ENCODE measurements around the gene RNF222. TPM values are rescaled to one million over a fixed set of nuclear protein-coding genes. Genes with fewer than 3 reads are reported as not detected.
"Not testable (repeated sequence)": the region's sequence is repeated elsewhere in the genome, so short reads cannot be mapped to it uniquely, and the experiment has no call there.

RNF222 gene
- total RNA-seq, 2 experiments from 2014 or later = not detected

DNA sequence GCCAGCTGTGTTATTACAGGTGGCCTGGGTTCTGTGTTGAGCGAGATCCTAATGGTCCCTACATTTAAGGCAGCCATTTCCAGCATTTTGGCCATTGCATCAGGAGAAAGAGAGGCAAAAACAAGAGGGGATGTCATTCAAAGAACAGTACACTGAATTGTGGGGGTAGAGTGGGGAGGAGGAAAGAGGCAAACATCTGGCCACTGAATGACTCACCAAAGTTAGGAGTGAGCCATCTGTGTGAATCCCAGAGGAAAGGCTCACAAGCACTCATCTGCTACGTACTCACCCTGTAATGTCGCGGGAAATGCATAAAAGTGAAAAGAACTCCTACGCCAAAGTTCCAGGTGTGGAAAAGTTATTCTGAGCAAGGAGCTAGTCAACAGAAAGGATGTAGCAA is 37.9 kb downstream of the RNF222 start:
- Mint-ChIP-seq H3K36me3 (no peaks in the 10 kb centered on the region), H3K9me3 (no peaks in the 10 kb centered on the region), H3K27me3 (no peaks in the 10 kb centered on the region), H3K4me1 (ENCODE audit: low read depth) (peaks cover 5% of the 10 kb centered on the region), H3K4me3 (no peak overlapping the region), H3K27ac (no peak overlapping the region)
- CTCF ChIA-PET = no interaction called here
- intact Hi-C loops (cut with micrococcal nuclease) = no loop called here
- DNase-seq = no peak
- POLR2A ChIA-PET = no interaction called here

DNA sequence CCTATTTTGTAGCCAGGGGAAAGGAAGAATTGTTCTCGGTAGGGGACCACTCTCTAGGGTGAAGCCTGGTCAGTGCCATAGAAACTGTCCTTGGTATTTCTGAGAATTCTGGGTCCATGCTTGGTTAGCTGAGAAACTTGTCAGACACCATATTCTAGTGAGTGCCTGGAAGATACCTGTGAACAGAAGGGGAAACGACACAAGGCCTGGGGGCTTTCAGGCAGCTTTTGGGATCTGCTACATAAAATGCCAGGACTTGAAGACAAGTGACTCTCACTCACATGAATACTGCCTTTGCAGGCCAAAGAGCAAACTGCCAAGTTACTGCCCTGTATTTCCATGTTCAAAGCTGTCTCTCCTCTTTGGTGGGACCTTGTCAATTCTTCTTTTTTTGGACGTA is 39.7 kb downstream of the RNF222 start:
- POLR2A ChIA-PET = no interaction called here
- intact Hi-C loops (cut with micrococcal nuclease) = no loop called here
- Mint-ChIP-seq H3K27me3 (no peaks in the 10 kb centered on the region), H3K4me1 (ENCODE audit: low read depth) (peaks cover 5% of the 10 kb centered on the region), H3K36me3 (no peaks in the 10 kb centered on the region), H3K9me3 (no peaks in the 10 kb centered on the region), H3K27ac (no peak overlapping the region), H3K4me3 (no peak overlapping the region)
- CTCF ChIA-PET = no interaction called here
- no peak for DNase-seq

DNA sequence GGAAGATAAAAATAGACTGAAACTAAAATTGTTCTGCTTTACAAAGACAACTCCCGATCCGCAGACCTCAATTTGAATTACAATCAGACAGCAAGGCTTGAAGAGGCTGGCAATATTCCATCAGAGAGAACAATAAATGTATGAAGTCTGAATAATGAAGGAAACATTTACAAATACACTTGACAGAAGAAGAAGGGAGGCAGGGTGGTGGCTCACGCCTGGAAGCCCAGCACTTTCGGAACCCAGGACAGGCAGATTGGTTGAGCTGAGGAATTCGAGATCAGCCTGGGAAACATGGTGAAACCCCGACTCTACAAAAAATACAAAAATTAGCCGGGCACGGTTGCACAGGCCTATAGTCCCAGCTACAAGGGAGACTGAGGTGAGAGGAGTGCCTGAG is 43.4 kb downstream of the RNF222 start:
- Mint-ChIP-seq H3K27me3 (peaks cover 3% of the 10 kb centered on the region), H3K4me3 (no peak overlapping the region), H3K36me3 (no peaks in the 10 kb centered on the region), H3K9me3 (no peaks in the 10 kb centered on the region), H3K4me1 (ENCODE audit: low read depth) (no peaks in the 10 kb centered on the region), H3K27ac (no peak overlapping the region)
- ChIA-PET POLR2A (no interaction called here), CTCF (interaction anchor here (0.7 kb wide), 1 partner anchor 57 kb away, joined by 3 read pairs; no protein-coding TSS in a partner anchor)
- no peak for DNase-seq
- intact Hi-C loops (cut with micrococcal nuclease) = no loop called here

DNA sequence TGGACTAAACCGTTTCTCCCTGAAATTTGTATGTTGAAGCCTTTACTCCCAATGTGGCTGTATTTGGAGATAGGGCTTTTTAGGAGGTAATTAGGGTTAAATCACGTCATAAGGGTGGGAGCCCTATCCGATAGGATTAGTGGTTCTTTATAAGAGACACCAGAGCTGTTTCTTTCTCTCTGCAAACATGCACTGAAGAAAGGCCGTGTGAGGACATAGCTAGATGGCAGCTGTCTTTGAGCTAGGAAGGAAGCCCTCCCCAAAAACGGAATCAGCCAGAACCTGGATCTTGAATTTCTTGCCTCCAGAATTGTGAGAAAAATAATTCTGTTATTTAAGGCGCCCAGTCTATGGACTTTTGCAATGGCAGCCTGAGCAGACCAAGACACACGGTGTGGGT is 43.9 kb downstream of the RNF222 start:
- intact Hi-C loops (cut with micrococcal nuclease) = no loop called here
- POLR2A ChIA-PET = no interaction called here
- CTCF ChIA-PET = interaction anchor here (0.7 kb wide), 1 partner anchor 57 kb away, joined by 3 read pairs; no protein-coding TSS in a partner anchor
- H3K36me3 Mint-ChIP-seq = no peaks in the 10 kb centered on the region
- no peak overlapping the region for H3K27ac Mint-ChIP-seq
- DNase-seq = no peak
- no peak overlapping the region for H3K4me3 Mint-ChIP-seq
- no peaks in the 10 kb centered on the region for H3K4me1 Mint-ChIP-seq (ENCODE audit: low read depth)
- H3K9me3 Mint-ChIP-seq = no peaks in the 10 kb centered on the region
- H3K27me3 Mint-ChIP-seq = peaks cover 3% of the 10 kb centered on the region

DNA sequence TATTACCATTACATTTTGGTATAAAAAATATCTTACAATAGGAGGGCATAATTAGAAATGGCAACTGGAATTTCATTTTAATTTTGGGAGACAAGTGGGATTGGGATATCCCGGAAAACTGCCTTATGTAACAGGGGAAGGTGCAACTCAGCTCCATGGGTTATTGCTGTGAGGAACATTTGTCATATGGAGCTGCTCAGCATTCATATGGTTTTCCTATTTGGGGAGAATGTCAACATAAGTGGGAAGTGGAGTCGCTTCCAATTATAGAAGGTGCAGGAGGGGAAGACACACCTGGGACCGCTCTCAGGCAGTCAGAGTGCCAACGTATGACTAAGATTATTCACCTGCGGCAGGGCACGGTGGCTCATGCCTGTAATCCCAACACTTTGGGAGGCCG is 47.3 kb downstream of the RNF222 start:
- Mint-ChIP-seq H3K27me3 (peaks cover 20% of the 10 kb centered on the region), H3K27ac (no peak overlapping the region), H3K36me3 (no peaks in the 10 kb centered on the region), H3K4me1 (ENCODE audit: low read depth) (no peaks in the 10 kb centered on the region), H3K9me3 (no peaks in the 10 kb centered on the region), H3K4me3 (no peak overlapping the region)
- intact Hi-C loops (cut with micrococcal nuclease) = no loop called here
- no peak for DNase-seq
- POLR2A ChIA-PET = no interaction called here
- CTCF ChIA-PET = no interaction called here

DNA sequence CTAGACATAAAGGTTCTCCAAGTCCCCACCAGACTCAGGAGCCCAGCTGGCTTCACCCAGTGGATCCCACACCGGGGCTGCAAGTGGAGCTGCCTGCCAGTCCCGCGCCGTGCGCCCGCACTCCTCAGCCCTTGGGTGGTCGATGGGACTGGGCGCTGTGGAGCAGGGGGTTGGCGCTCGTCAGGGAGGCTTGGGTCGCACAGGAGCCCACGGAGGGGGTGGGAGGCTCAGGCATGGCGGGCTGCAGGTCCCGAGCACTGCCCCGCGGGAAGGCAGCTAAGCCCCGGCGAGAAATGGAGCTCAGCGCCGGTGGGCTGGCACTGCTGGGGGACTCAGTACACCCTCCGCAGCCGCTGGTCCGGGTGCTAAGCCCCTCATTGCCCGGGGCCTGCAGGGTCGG is 50.6 kb downstream of the RNF222 start:
- intact Hi-C loops (cut with micrococcal nuclease); H3K4me1 Mint-ChIP-seq (ENCODE audit: low read depth); POLR2A ChIA-PET; H3K36me3 Mint-ChIP-seq; H3K9me3 Mint-ChIP-seq; H3K4me3 Mint-ChIP-seq; H3K27ac Mint-ChIP-seq; DNase-seq: not testable (repeated sequence)
- CTCF ChIA-PET = interaction anchor here (0.7 kb wide), 1 partner anchor 274 kb away, joined by 3 read pairs; no protein-coding TSS in a partner anchor
- H3K27me3 Mint-ChIP-seq = peaks cover 20% of the 10 kb centered on the region

DNA sequence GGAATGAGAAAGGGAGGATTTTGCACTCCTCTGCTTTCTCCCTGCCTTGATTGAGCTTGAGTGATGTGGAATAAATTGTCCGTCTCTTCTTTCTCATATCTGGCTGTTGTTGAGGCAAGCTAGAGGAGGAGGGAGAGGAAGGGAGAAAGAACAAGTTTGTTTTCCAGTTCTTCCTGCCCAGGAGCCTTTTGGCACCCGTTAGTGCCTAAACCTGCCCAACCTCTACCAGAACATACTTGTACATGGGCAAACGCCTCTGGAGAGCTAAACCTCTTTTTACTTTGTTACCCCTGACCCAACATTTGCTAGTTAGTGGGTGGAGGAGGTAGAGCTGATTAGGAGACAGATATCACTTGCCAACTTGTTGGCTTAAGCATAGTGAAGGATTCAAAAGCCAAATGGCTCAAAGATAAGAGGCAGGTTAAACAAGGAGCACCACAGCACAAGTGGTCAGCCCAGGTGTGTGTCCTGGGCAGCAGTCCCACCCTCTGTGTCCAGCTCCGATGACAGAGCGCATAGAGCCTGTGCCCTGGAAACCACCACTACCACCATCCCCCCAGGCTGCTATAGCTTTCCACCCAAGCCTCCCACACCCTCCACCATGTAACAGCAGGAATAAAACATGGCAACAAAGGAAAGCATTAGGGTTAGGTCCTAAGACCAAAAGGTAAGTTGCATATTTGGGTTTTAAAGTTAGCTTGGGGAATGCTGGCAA is 51.5 kb downstream of the RNF222 start:
- Mint-ChIP-seq H3K27ac (no peak overlapping the region), H3K27me3 (peaks cover 20% of the 10 kb centered on the region), H3K4me1 (ENCODE audit: low read depth) (no peaks in the 10 kb centered on the region), H3K9me3 (no peaks in the 10 kb centered on the region), H3K36me3 (no peaks in the 10 kb centered on the region), H3K4me3 (no peak overlapping the region)
- POLR2A ChIA-PET = no interaction called here
- DNase-seq = no peak
- CTCF ChIA-PET = interaction anchor here (0.6 to 0.9 kb wide), 2 partner anchors 64 to 368 kb away, joined by 3 to 4 read pairs; no protein-coding TSS in a partner anchor
- intact Hi-C loops (cut with micrococcal nuclease) = no loop called here

DNA sequence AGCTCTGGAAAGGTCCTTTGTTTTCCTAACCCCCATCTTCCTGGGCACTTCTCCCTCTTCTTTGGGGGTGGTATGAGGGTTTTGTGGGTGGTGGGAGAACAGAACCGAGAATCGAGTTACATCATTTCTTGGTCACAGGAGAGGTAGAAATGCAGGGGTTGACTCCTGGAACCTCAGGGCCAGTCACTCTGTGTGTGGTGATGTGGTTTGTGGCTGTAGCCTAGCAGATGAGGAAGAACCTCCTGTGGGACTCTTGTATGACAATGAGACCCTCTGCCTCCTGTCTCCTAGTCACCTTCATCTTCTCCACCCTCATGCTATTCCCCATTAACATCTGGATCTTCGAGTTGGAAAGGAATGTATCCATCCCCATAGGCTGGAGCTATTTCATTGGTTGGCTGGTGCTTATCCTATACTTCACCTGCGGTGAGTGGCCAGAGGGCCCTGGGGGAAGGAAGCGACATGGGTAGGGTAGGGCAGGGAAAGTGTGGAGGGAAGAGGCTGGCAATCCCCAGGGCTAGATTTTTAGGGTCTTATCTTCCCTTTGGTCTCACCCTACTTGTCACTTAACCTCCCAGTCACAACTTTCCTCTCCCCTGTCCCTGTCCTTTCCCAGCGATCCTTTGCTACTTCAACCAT is 52.5 kb downstream of the RNF222 start:
- DNase-seq = peak; percentile 16
- H3K36me3 Mint-ChIP-seq = no peaks in the 10 kb centered on the region

DNA sequence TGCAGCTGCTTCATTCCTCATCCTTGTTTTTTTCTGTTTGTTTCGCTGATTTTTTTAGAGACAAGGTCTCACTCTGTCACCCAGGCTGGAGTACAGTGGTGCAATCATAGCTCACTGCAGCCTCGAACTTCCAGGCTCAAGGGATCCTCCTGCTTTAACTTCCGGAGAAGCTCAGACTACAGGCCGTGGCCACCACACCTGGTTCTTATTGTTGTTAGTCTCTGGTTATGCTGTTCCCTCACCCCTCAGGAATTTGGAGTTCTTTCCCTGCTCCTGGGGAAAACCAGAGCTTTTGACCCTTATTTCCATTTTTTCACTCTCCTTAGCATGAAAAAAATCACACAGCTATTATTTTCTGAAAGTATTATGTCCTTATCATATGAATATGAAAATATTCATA is 56.2 kb downstream of the RNF222 start:
- POLR2A ChIA-PET = no interaction called here
- intact Hi-C loops (cut with micrococcal nuclease) = no loop called here
- CTCF ChIA-PET = interaction anchor here (1.1 to 1.8 kb wide), 2 partner anchors 40 to 247 kb away, joined by 4 to 8 read pairs; no protein-coding TSS in a partner anchor
- DNase-seq = no peak
- Mint-ChIP-seq H3K27ac (no peak overlapping the region), H3K4me3 (no peak overlapping the region), H3K4me1 (ENCODE audit: low read depth) (peaks cover 10% of the 10 kb centered on the region), H3K9me3 (no peaks in the 10 kb centered on the region), H3K27me3 (peaks cover 6% of the 10 kb centered on the region), H3K36me3 (no peaks in the 10 kb centered on the region)

More for the DNA sequence above, 52.5 kb downstream of the RNF222 start:
- H3K4me1 Mint-ChIP-seq (ENCODE audit: low read depth) = no peaks in the 10 kb centered on the region
- H3K4me3 Mint-ChIP-seq = no peak overlapping the region
- ChIA-PET POLR2A (interaction anchor here (0.6 kb wide), 1 partner anchor 99 kb away, joined by 3 read pairs; no protein-coding TSS in a partner anchor), CTCF (interaction anchor here (0.6 kb wide), 1 partner anchor 369 kb away, joined by 4 read pairs; no protein-coding TSS in a partner anchor)
- H3K27me3 Mint-ChIP-seq = peaks cover 20% of the 10 kb centered on the region
- no peaks in the 10 kb centered on the region for H3K9me3 Mint-ChIP-seq
- intact Hi-C loops (cut with micrococcal nuclease) = no loop called here
- no peak overlapping the region for H3K27ac Mint-ChIP-seq

Other genes with a start within 250 kb of the RNF222 start
- gene PER1, start 245.4 kb downstream of the RNF222 start, total RNA-seq = 10 to 100 TPM; 48.9 to 56.3 TPM
- gene VAMP2, start 234.9 kb downstream of the RNF222 start, total RNA-seq = 10 to 100 TPM; 30.1 to 30.4 TPM
- gene TMEM107, start 221.4 kb downstream of the RNF222 start, total RNA-seq = 10 to 100 TPM; 32.6 to 35.3 TPM
- gene BORCS6, start 207.6 kb downstream of the RNF222 start, total RNA-seq = 1 to 10 TPM; 7.9 to 8.3 TPM
- gene AURKB, start 187.3 kb downstream of the RNF222 start, total RNA-seq = 100 to 1,000 TPM; 184 TPM
- gene CTC1, start 149.8 kb downstream of the RNF222 start, total RNA-seq = 10 to 100 TPM; 64.7 to 79.2 TPM
- 100 to 1,000 TPM; 102 to 105 TPM for gene PFAS, start 148.5 kb downstream of the RNF222 start, total RNA-seq
- gene RANGRF, start 109.2 kb downstream of the RNF222 start, total RNA-seq = 10 to 100 TPM; 41.7 to 45.5 TPM
- gene SLC25A35, start 102.4 kb downstream of the RNF222 start, total RNA-seq = 1 to 10 TPM; 3.4 to 3.9 TPM
- not detected for gene ARHGEF15, start 87.6 kb downstream of the RNF222 start, total RNA-seq
- gene ODF4, start 58.0 kb downstream of the RNF222 start, total RNA-seq = not detected
- 1,000 to 10,000 TPM; 2,959 to 2,997 TPM for gene RPL26, start 14.6 kb downstream of the RNF222 start, total RNA-seq
- gene NDEL1, start 38.1 kb upstream of the RNF222 start, total RNA-seq = 10 to 100 TPM; 58.0 to 62.8 TPM
- 10 to 100 TPM; 15.6 to 20.6 TPM for gene MYH10, start 232.9 kb upstream of the RNF222 start, total RNA-seq

All from activated CD4-positive, alpha-beta memory T cell treated with anti-CD3 and anti-CD28 coated beads for 36 hours (primary cell).